Measurements from ENCODE around the gene ANKS3. TPM values are rescaled to one million over a fixed set of nuclear protein-coding genes. Genes with fewer than 3 reads are reported as not detected.

Gene ANKS3
- total and polyA plus RNA-seq, 2 donors (not counting 3 experiments of a cell fraction or from before 2014, with no cell fraction given), result 13.9 to 24.0 TPM

GRCh38 chr16:4696172-4696904 lies 37.7 kb downstream of the ANKS3 start:
- Histone ChIP-seq H3K4me1 (ENCODE audit: control insufficient read depth, extremely low read depth, insufficient read depth, low read length) (peaks cover 4% of the 10 kb centered on the region), H3K79me2 (ENCODE audit: control insufficient read depth, insufficient read depth, low read length) (no peaks in the 10 kb centered on the region), H3K36me3 (ENCODE audit: control insufficient read depth in 2 of 2, extremely low read depth in 1 of 2, insufficient read depth in 2 of 2, low read length in 2 of 2) (peaks cover 3 to 32% of the 10 kb centered on the region in 2 experiments), H3K9me1 (replicated peaks; ENCODE audit: control insufficient read depth, extremely low read depth, insufficient read depth, low read length) (no peaks in the 10 kb centered on the region), H3K4me3 (replicated peaks in 1 of 3; ENCODE audit: insufficient read depth in 1 of 3, low read depth in 1 of 3, low read length in 3 of 3) (no peak overlapping the region), H2AFZ (ENCODE audit: low read depth, low read length) (no peak overlapping the region), H3K9ac (replicated peaks; ENCODE audit: extremely low read depth, insufficient read depth, low read length) (no peak overlapping the region), H4K20me1 (replicated peaks; ENCODE audit: control insufficient read depth, extremely low read depth, insufficient read depth, low read length) (no peaks in the 10 kb centered on the region), H3K27ac (ENCODE audit: insufficient read depth, low read depth, low read length) (no peak overlapping the region), H3K4me2 (ENCODE audit: insufficient read depth, low read length) (no peak overlapping the region), H3K9me3 (replicated peaks; ENCODE audit: control insufficient read depth, insufficient read depth, low read length) (no peaks in the 10 kb centered on the region), H3K27me3 (ENCODE audit: control insufficient read depth in 2 of 2, insufficient read depth in 2 of 2, low read length in 2 of 2) (no peaks in the 10 kb centered on the region)
- dilution Hi-C loops (cut with MboI; ENCODE audit: extremely low pct_ligation_motif_present, low sequenced_read_pairs), result no loop called here
- intact Hi-C loops (cut with micrococcal nuclease), result no loop called here
- ChIA-PET CTCF (interaction anchor here (0.6 to 1.4 kb wide), 3 partner anchors 10 to 259 kb away, joined by 3 read pairs; partner anchors contain the start of gene MGRN1), POLR2A (no interaction called here)
- BruUV-seq (replicated peaks), result no TSS peak
- no peak for FAIRE-seq
- TF ChIP-seq GATA2 (IDR thresholded peaks at IDR 0.05; ENCODE audit: insufficient read depth, insufficient read length, low read depth, low read length) (no peak), MYC (IDR thresholded peaks at IDR 0.05; ENCODE audit: low read depth, low read length) (no peak), POLR2A (IDR thresholded peaks at IDR 0.05; ENCODE audit: low read depth, low read length) (peak; percentile 12), POLR2AphosphoS5 (IDR thresholded peaks at IDR 0.05; ENCODE audit: insufficient read depth, low read depth, low read length) (no peak), JUN (IDR thresholded peaks at IDR 0.05; ENCODE audit: borderline replicate concordance, insufficient read depth, insufficient read length, low read depth) (no peak)
- TF ChIP-seq, protein P1, sequence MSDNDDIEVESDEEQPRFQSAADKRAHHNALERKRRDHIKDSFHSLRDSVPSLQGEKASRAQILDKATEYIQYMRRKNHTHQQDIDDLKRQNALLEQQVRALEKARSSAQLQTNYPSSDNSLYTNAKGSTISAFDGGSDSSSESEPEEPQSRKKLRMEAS (IDR thresholded peaks at IDR 0.05; ENCODE audit: insufficient read depth, insufficient read length), result no peak
- no peak for DNase-seq (ENCODE audit: low read depth, low spot score)
